Tibial nerve (tissue), 4 donors: ENCODE measurements around the gene GDF15.

Source experiments
- EP300 ChIP-seq, 2 donors: sonication (generic); formaldehyde crosslinking; IDR thresholded peaks; one replicate each; pipeline ENCODE4 v1.6.1; 2017; ENCODE audit warnings: antibody characterized with exemption in 2 of 2, mild to moderate bottlenecking in 1 of 2
- POLR2A ChIP-seq, 2 donors: fragments of 450-650 bp; IDR thresholded peaks; one replicate each; pipeline ENCODE4 v1.6.1; 2017; ENCODE audit warnings: antibody characterized with exemption in 2 of 2, mild to moderate bottlenecking in 2 of 2, moderate library complexity in 2 of 2
- TF ChIP-seq, protein P1 (sequence below), 5 experiments: fragments of 200-600 bp in 3 of 5; fragments of 450-650 bp in 2 of 5; sonication (generic) in 3 of 5; IDR thresholded peaks; one replicate each; pipeline ENCODE4 v1.5.1; 2016 to 2019; ENCODE audit warnings: antibody characterized with exemption in 5 of 5, mild to moderate bottlenecking in 3 of 5, moderate library complexity in 2 of 5

DNA sequence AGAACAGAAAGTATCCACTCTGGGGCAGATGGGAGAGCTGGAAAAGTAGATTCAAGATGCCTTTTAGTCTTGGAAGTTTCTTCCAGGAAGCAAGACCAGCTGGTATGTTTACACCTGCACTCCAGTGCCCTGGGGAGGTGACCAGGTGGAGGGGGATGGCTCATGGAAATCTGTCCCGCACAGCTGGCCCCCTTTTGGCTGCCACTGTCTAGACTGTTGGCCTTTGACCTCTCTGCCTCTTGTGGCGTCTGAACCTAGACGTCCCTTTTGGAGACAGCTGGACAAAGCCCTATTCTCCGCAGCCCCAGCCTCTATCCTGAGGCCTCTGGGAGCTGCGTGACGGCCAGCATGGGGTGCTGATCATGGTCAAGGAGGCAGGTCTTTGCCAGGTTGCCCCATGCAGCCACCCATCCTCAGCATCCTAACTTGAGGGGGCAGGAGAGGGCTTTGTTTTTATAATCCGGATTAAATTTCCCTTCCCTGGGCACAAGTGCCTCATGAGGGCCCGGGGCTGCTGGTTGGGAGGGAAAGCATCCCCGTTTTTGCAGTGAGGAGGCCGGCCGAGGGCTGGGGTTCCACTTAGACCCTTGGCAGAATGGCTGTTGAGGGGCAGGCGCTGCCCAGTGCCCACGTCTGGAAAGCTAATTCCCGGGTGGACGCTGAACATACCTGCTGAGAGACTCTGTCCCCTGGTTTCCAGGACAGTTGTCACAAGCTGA is 17.3 kb upstream of the GDF15 start:
- TF ChIP-seq, protein P1, sequence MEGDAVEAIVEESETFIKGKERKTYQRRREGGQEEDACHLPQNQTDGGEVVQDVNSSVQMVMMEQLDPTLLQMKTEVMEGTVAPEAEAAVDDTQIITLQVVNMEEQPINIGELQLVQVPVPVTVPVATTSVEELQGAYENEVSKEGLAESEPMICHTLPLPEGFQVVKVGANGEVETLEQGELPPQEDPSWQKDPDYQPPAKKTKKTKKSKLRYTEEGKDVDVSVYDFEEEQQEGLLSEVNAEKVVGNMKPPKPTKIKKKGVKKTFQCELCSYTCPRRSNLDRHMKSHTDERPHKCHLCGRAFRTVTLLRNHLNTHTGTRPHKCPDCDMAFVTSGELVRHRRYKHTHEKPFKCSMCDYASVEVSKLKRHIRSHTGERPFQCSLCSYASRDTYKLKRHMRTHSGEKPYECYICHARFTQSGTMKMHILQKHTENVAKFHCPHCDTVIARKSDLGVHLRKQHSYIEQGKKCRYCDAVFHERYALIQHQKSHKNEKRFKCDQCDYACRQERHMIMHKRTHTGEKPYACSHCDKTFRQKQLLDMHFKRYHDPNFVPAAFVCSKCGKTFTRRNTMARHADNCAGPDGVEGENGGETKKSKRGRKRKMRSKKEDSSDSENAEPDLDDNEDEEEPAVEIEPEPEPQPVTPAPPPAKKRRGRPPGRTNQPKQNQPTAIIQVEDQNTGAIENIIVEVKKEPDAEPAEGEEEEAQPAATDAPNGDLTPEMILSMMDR (IDR thresholded peaks at IDR 0.05): no peak
- TF ChIP-seq POLR2A (IDR thresholded peaks at IDR 0.05) (no peak), EP300 (IDR thresholded peaks at IDR 0.05) (no peak)
